Measurements from ENCODE around the gene CXorf49. TPM values are rescaled to one million over a fixed set of nuclear protein-coding genes. Genes with fewer than 3 reads are reported as not detected.

The CXorf49 gene
- total RNA-seq, 2 experiments from 2014 or later, result not detected

GRCh38 chrX:71668248-71668595, 49.9 kb downstream of the CXorf49 start:
- Histone ChIP-seq H3K4me3 (ENCODE audit: low read length) (no peak overlapping the region), H3K36me3 (ENCODE audit: insufficient read depth, low read length) (no peaks in the 10 kb centered on the region), H3K27ac (ENCODE audit: low read depth in 1 of 2, low read length in 2 of 2) (no peak overlapping the region), H3K4me1 (ENCODE audit: insufficient read depth, low read length) (peaks cover 23% of the 10 kb centered on the region), H3K9me3 (ENCODE audit: control insufficient read depth in 1 of 2, insufficient read depth in 1 of 2, low read length in 2 of 2) (no peaks in the 10 kb centered on the region), H3K27me3 (ENCODE audit: control insufficient read depth in 1 of 2, insufficient read depth in 2 of 2, low read length in 2 of 2) (no peaks in the 10 kb centered on the region)
- no peak overlapping the region for H3K27ac Mint-ChIP-seq
- no peak for TF ChIP-seq CTCF (IDR thresholded peaks at IDR 0.05)
- H3K27me3 Mint-ChIP-seq, result no peaks in the 10 kb centered on the region
- H3K4me3 Mint-ChIP-seq, result no peak overlapping the region
- POLR2A ChIA-PET, result no interaction called here
- H3K4me1 Mint-ChIP-seq (ENCODE audit: low read depth), result peaks cover 26% of the 10 kb centered on the region
- intact Hi-C loops (cut with DNase I, micrococcal nuclease), result no loop called here
- CTCF ChIA-PET, result no interaction called here
- ATAC-seq (ENCODE audit: poor library complexity) (no peak), DNase-seq (no peak)
- H3K9me3 Mint-ChIP-seq, result no peaks in the 10 kb centered on the region
- no peaks in the 10 kb centered on the region for H3K36me3 Mint-ChIP-seq (ENCODE audit: low read depth)

- TF ChIP-seq CTCF (IDR thresholded peaks at IDR 0.05), result no peak
- Mint-ChIP-seq H3K9me3 (no peaks in the 10 kb centered on the region), H3K27me3 (no peaks in the 10 kb centered on the region), H3K36me3 (ENCODE audit: low read depth) (no peaks in the 10 kb centered on the region), H3K27ac (no peak within 1 kb of the TSS), H3K4me1 (ENCODE audit: low read depth) (peaks cover 33% of the 10 kb centered on the region), H3K4me3 (no peak within 1 kb of the TSS)
- H3K4me1 ChIP-seq (ENCODE audit: insufficient read depth, low read length), result peaks cover 28% of the 10 kb centered on the region
- H3K9me3 ChIP-seq (ENCODE audit: control insufficient read depth in 1 of 2, insufficient read depth in 1 of 2, low read length in 2 of 2), result no peaks in the 10 kb centered on the region
- no peak within 1 kb of the TSS for H3K4me3 ChIP-seq (ENCODE audit: low read length)
- DNase-seq (no peak), ATAC-seq (ENCODE audit: poor library complexity) (no peak)
- POLR2A ChIA-PET, result no interaction called here
- H3K27ac ChIP-seq (ENCODE audit: low read depth in 1 of 2, low read length in 2 of 2), result no peak within 1 kb of the TSS
- intact Hi-C loops (cut with DNase I, micrococcal nuclease), result no loop called here
- H3K36me3 ChIP-seq (ENCODE audit: insufficient read depth, low read length), result no peaks in the 10 kb centered on the region
- CTCF ChIA-PET, result no interaction called here
- H3K27me3 ChIP-seq (ENCODE audit: control insufficient read depth in 1 of 2, insufficient read depth in 2 of 2, low read length in 2 of 2), result no peaks in the 10 kb centered on the region
Measured at GRCh38 chrX:71667328-71668247, 50.5 kb downstream of the CXorf49 start, which contains the start of gene LOC101059915. Gene LOC101059915 (plus strand): TSS chrX:71667546.

GRCh38 chrX:71666240-71667223, 51.6 kb downstream of the CXorf49 start:
- Histone ChIP-seq H3K27ac (ENCODE audit: low read depth in 1 of 2, low read length in 2 of 2) (no peak overlapping the region), H3K9me3 (ENCODE audit: control insufficient read depth in 1 of 2, insufficient read depth in 1 of 2, low read length in 2 of 2) (no peaks in the 10 kb centered on the region), H3K27me3 (ENCODE audit: control insufficient read depth in 1 of 2, insufficient read depth in 2 of 2, low read length in 2 of 2) (no peaks in the 10 kb centered on the region), H3K4me3 (ENCODE audit: low read length) (no peak overlapping the region), H3K36me3 (ENCODE audit: insufficient read depth, low read length) (no peaks in the 10 kb centered on the region), H3K4me1 (ENCODE audit: insufficient read depth, low read length) (peaks cover 33% of the 10 kb centered on the region)
- Mint-ChIP-seq H3K9me3 (no peaks in the 10 kb centered on the region), H3K36me3 (ENCODE audit: low read depth) (no peaks in the 10 kb centered on the region), H3K27ac (no peak overlapping the region), H3K27me3 (no peaks in the 10 kb centered on the region), H3K4me3 (no peak overlapping the region), H3K4me1 (ENCODE audit: low read depth) (peaks cover 31% of the 10 kb centered on the region)
- intact Hi-C loops (cut with DNase I, micrococcal nuclease), result no loop called here
- DNase-seq (no peak), ATAC-seq (ENCODE audit: poor library complexity) (no peak)
- POLR2A ChIA-PET, result no interaction called here
- no peak for TF ChIP-seq CTCF (IDR thresholded peaks at IDR 0.05)
- CTCF ChIA-PET, result no interaction called here

All from CD4-positive, alpha-beta T cell (primary cell).